CD4-positive, alpha-beta T cell treated with Interleukin-4 for 4 hours (primary cell): ENCODE data around the gene ZNF835.

Experiments
- DNase-seq: peaks from one replicate; pipeline ENCODE4 v3.0.0-alpha.2; 2020

Gene ZNF835

GRCh38 chr19:56661248-56661647 lies 10.3 kb downstream of the ZNF835 start:
- no peak for DNase-seq

GRCh38 chr19:56660381-56661107 lies 11.0 kb downstream of the ZNF835 start:
- no peak for DNase-seq

GRCh38 chr19:56654151-56654550 lies 17.4 kb downstream of the ZNF835 start:
- no peak for DNase-seq

- DNase-seq, result no peak
Observed at GRCh38 chr19:56643460-56643955, 28.0 kb downstream of the ZNF835 start.

- no peak for DNase-seq
Observed at GRCh38 chr19:56642711-56643459, 28.7 kb downstream of the ZNF835 start, which contains the start of gene SMIM17. SMIM17 (plus strand) TSS chr19:56643159; CDS start chr19:56645668, 2,509 bp downstream.

- DNase-seq, result no peak
Observed at GRCh38 chr19:56639217-56639616, 32.3 kb downstream of the ZNF835 start.

- no peak for DNase-seq
Observed at GRCh38 chr19:56637976-56638555, 33.5 kb downstream of the ZNF835 start.

- DNase-seq, result no peak
Observed at GRCh38 chr19:56633021-56633420, 38.5 kb downstream of the ZNF835 start.

GRCh38 chr19:56625708-56626107 lies 45.8 kb downstream of the ZNF835 start:
- no peak for DNase-seq

GRCh38 chr19:56623006-56623405 lies 48.6 kb downstream of the ZNF835 start:
- DNase-seq, result no peak

- no peak for DNase-seq
Observed at GRCh38 chr19:56622374-56622773, 49.2 kb downstream of the ZNF835 start.

GRCh38 chr19:56619121-56619520 lies 52.4 kb downstream of the ZNF835 start:
- DNase-seq, result no peak

GRCh38 chr19:56617531-56617930 lies 54.0 kb downstream of the ZNF835 start:
- no peak for DNase-seq

- DNase-seq, result no peak
Observed at GRCh38 chr19:56613639-56614038, 57.9 kb downstream of the ZNF835 start.

GRCh38 chr19:56612737-56613136 lies 58.8 kb downstream of the ZNF835 start:
- no peak for DNase-seq
